AG10803 (cell line): ENCODE data around the gene GGN.
A peak's percentile ranks its signal among the peaks of the same experiment; 100 is the strongest.

ENCODE experiments used
- DNase-seq: peaks from one replicate; pipeline ENCODE4 v3.0.0; 2010; ENCODE audit warnings: low read depth
- H3K4me3 ChIP-seq: 2 replicates; pipeline ENCODE4 v1.5.1; 2011; ENCODE audit warnings: mild to moderate bottlenecking, low read length, control low read depth
- CTCF ChIP-seq: conservative IDR thresholded peaks from 2 replicates; pipeline ENCODE4 v1.5.1; 2011; ENCODE audit warnings: mild to moderate bottlenecking, low read length, control low read depth, inconsistent platforms

Gene GGN

GRCh38 chr19:38387550-38388348, at the start of gene GGN:
GGN (minus strand) TSS chr19:38388034; CDS start chr19:38387261, 773 bp downstream.
- TF ChIP-seq CTCF, result no peak
- peak; percentile 90 for DNase-seq
- H3K4me3 ChIP-seq, result peak within 1 kb of the TSS; percentile 83

GRCh38 chr19:38437295-38437694, 49.5 kb upstream of the GGN start:
- H3K4me3 ChIP-seq, result no peak overlapping the region
- TF ChIP-seq CTCF, result no peak

GRCh38 chr19:38434549-38435051, 46.8 kb upstream of the GGN start:
- TF ChIP-seq CTCF, result no peak
- no peak overlapping the region for H3K4me3 ChIP-seq
- no peak for DNase-seq

More at GRCh38 chr19:38437295-38437694, 49.5 kb upstream of the GGN start:
- DNase-seq, result no peak

GRCh38 chr19:38433268-38433733, 45.5 kb upstream of the GGN start, which contains the start of gene RYR1:
RYR1 (plus strand) TSS chr19:38433691; CDS start chr19:38433830, 139 bp downstream.
- TF ChIP-seq CTCF, result no peak
- DNase-seq, result no peak
- H3K4me3 ChIP-seq, result no peak within 1 kb of the TSS

- no peak for DNase-seq
- no peak overlapping the region for H3K4me3 ChIP-seq
- no peak for TF ChIP-seq CTCF
Measured at GRCh38 chr19:38430931-38431330, 43.1 kb upstream of the GGN start.

- no peak overlapping the region for H3K4me3 ChIP-seq
- no peak for DNase-seq
Measured at GRCh38 chr19:38429811-38430156, 42.0 kb upstream of the GGN start.

More at GRCh38 chr19:38429811-38430156, 42.0 kb upstream of the GGN start:
- no peak for TF ChIP-seq CTCF
